Neuronal stem cell (in vitro differentiated cells): ENCODE measurements around the gene CARD10.

Experiments used
- DNase-seq: peaks from one replicate; pipeline ENCODE4 v3.0.0-alpha.2; 2013; ENCODE audit warnings: low spot score
- H2AFZ ChIP-seq: one replicate; pipeline ENCODE4 v1.6.1; 2013; ENCODE audit warnings: mild to moderate bottlenecking, low read length, inconsistent platforms
- H2AK5ac ChIP-seq: 2 replicates; pipeline ENCODE4 v1.6.1; 2013; ENCODE audit warnings: low read depth, mild to moderate bottlenecking, inconsistent platforms, low read length, moderate library complexity, mixed read lengths
- H2BK120ac ChIP-seq: 2 replicates; pipeline ENCODE4 v1.6.1; 2013; ENCODE audit warnings: low read depth, mild to moderate bottlenecking, inconsistent platforms, low read length, moderate library complexity, mixed read lengths
- H2BK12ac ChIP-seq: one replicate; pipeline ENCODE4 v1.6.1; 2013; ENCODE audit warnings: low read length, inconsistent platforms
- H2BK15ac ChIP-seq: 2 replicates; pipeline ENCODE4 v1.6.1; 2013; ENCODE audit warnings: mild to moderate bottlenecking, low read length, inconsistent platforms, mixed read lengths
- H2BK5ac ChIP-seq: one replicate; pipeline ENCODE4 v1.6.1; 2013; ENCODE audit warnings: inconsistent platforms, mild to moderate bottlenecking, low read length, moderate library complexity
- H3K14ac ChIP-seq: one replicate; pipeline ENCODE4 v1.6.1; 2013; ENCODE audit warnings: low read length, inconsistent platforms
- H3K18ac ChIP-seq: 2 replicates; pipeline ENCODE4 v1.6.1; 2013; ENCODE audit warnings: low read length, inconsistent platforms
- H3K23ac ChIP-seq: 2 replicates; pipeline ENCODE4 v1.6.1; 2013; ENCODE audit warnings: low read depth, mild to moderate bottlenecking, mixed read lengths, low read length, inconsistent platforms; ENCODE audit not compliant: poor library complexity
- H3K27ac ChIP-seq: replicated peaks from 3 replicates; pipeline ENCODE4 v1.5.1; 2013; ENCODE audit warnings: low read length, inconsistent platforms
- H3K27me3 ChIP-seq, 3 experiments: 2 replicates each; pipeline ENCODE4 v1.6.1; 2013; ENCODE audit warnings: low read length in 3 of 3, mild to moderate bottlenecking in 2 of 3, inconsistent platforms in 1 of 3, low read depth in 1 of 3, mixed read lengths in 1 of 3, moderate library complexity in 1 of 3; ENCODE audit not compliant: control insufficient read depth in 3 of 3, insufficient read depth in 3 of 3
- H3K36me3 ChIP-seq, 2 donors: replicated peaks in 1 of 2; 2 replicates each; pipeline ENCODE4 v1.6.1; 2013; ENCODE audit warnings: low read length in 2 of 2; ENCODE audit not compliant: control insufficient read depth in 2 of 2, insufficient read depth in 2 of 2
- H3K4ac ChIP-seq: 2 replicates; pipeline ENCODE4 v1.6.1; 2013; ENCODE audit warnings: inconsistent platforms, mild to moderate bottlenecking, low read length, moderate library complexity
- H3K4me1 ChIP-seq, 2 donors: 1 replicate in 1 of 2; 2 replicates in 1 of 2; pipeline ENCODE4 v1.6.1; 2013; ENCODE audit warnings: low read length in 2 of 2, low read depth in 1 of 2; ENCODE audit not compliant: control insufficient read depth in 2 of 2, insufficient read depth in 1 of 2
- H3K4me2 ChIP-seq: one replicate; pipeline ENCODE4 v1.6.1; 2013; ENCODE audit warnings: mild to moderate bottlenecking, low read length, inconsistent platforms; ENCODE audit not compliant: insufficient read depth, poor library complexity, severe bottlenecking
- H3K4me3 ChIP-seq, 2 donors: 2 replicates each; pipeline ENCODE4 v1.5.1; 2013; ENCODE audit warnings: low read length in 2 of 2, mild to moderate bottlenecking in 2 of 2, inconsistent platforms in 1 of 2, moderate library complexity in 1 of 2
- H3K79me1 ChIP-seq: one replicate; pipeline ENCODE4 v1.6.1; 2013; ENCODE audit warnings: low read depth, mild to moderate bottlenecking, inconsistent platforms, low read length, moderate library complexity
- H3K9ac ChIP-seq: one replicate; pipeline ENCODE4 v1.6.1; 2013; ENCODE audit warnings: mild to moderate bottlenecking, low read depth, low read length, inconsistent platforms; ENCODE audit not compliant: poor library complexity
- H3K9me3 ChIP-seq, 2 donors: replicated peaks in 1 of 2; 2 replicates each; pipeline versions ENCODE3 to v1.6.1; 2013; ENCODE audit warnings: low read length in 2 of 2, mild to moderate bottlenecking in 2 of 2, inconsistent platforms in 1 of 2, low read depth in 1 of 2, mixed read lengths in 1 of 2, moderate library complexity in 1 of 2; ENCODE audit not compliant: control insufficient read depth in 2 of 2, insufficient read depth in 1 of 2
- H4K8ac ChIP-seq: one replicate; pipeline ENCODE4 v1.6.1; 2013; ENCODE audit warnings: low read depth, mild to moderate bottlenecking, inconsistent platforms, low read length, moderate library complexity
- H4K91ac ChIP-seq: one replicate; pipeline ENCODE4 v1.6.1; 2013; ENCODE audit warnings: low read length, low read depth, mild to moderate bottlenecking, inconsistent platforms; ENCODE audit not compliant: poor library complexity
- WGBS, 2 donors: extraction: QIAGEN DNeasy Blood & Tissue Kit; methylation state at CpG; one replicate each; pipeline ENCODE4 v1.1.7; 2013; ENCODE audit warnings: missing lambda C conversion rate in 2 of 2, mixed read lengths in 1 of 2; ENCODE audit not compliant: insufficient read length in 2 of 2, insufficient replicate concordance in 1 of 2; ENCODE audit errors: extremely low coverage in 2 of 2; 5-methylcytosine and 5-hydroxymethylcytosine counted together

Gene CARD10

DNA sequence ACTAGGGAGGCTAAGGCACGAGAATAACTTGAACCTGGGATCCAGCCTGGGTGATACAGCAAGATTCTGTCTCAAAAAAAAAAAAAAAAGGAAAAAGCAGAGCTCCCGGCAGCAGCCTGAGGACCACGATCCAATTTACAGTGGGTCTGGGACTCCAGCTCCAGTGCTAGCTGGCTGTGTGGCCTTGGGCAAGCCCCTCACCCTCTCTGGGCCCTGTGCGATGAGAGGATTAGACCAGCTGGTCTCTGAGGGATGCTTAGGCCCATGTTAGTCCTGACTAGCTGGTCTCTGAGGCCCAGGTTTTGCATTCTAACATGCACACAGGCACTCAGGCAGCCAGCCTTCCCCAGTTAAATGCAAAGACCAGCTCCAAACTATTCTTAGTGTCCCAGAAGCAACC is 13.7 kb downstream of the CARD10 start:
- H3K23ac ChIP-seq, result no peak overlapping the region
- no peaks in the 10 kb centered on the region for H3K27me3 ChIP-seq
- H3K4me2 ChIP-seq, result no peak overlapping the region
- H4K91ac ChIP-seq, result no peak overlapping the region
- H2BK15ac ChIP-seq, result no peak overlapping the region
- no peak for DNase-seq
- no peak overlapping the region for H3K18ac ChIP-seq
- H3K14ac ChIP-seq, result no peak overlapping the region
- peaks cover 3 to 64% of the 10 kb centered on the region in 2 donors for H3K36me3 ChIP-seq
- H4K8ac ChIP-seq, result no peak overlapping the region
- WGBS, 2 donors, result no CpG with 5 or more reads among the region's 4 CpGs
- peak overlapping the region; percentile 68 for H2AK5ac ChIP-seq
- H2AFZ ChIP-seq, result no peak overlapping the region
- H3K4me1 ChIP-seq, result peaks cover 31 to 34% of the 10 kb centered on the region in 2 donors
- H3K9ac ChIP-seq, result peak overlapping the region; percentile 30
- H2BK5ac ChIP-seq, result no peak overlapping the region
- H3K4me3 ChIP-seq, result no peak overlapping the region
- no peak overlapping the region for H3K27ac ChIP-seq
- no peaks in the 10 kb centered on the region for H3K79me1 ChIP-seq
- peaks cover 0 to 2% of the 10 kb centered on the region in 2 donors for H3K9me3 ChIP-seq
- H2BK12ac ChIP-seq, result no peak overlapping the region
- H3K4ac ChIP-seq, result no peak overlapping the region
- peak overlapping the region; percentile 34 for H2BK120ac ChIP-seq

DNA sequence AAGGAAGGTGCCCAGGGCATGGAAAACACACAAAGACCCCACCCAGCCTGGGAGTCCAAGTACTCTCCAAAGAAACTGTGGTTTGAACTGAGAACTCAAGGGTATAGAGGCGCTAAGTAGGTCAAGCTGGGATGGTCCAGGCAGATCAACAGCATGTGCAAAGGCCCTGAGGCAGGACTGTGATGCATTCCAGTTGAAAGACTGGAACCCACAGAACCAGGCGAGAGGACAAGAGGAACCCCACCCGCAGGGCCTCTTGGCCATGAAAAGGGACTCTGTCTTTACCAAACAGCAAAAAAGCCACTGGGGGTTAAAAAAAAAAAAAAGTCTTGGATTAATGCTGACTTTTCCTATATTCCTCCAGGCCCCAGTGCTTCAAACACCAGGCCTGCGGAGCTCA is 14.3 kb downstream of the CARD10 start:
- no CpG with 5 or more reads among the region's 4 CpGs for WGBS, 2 donors
- no peak overlapping the region for H3K4me2 ChIP-seq

DNA sequence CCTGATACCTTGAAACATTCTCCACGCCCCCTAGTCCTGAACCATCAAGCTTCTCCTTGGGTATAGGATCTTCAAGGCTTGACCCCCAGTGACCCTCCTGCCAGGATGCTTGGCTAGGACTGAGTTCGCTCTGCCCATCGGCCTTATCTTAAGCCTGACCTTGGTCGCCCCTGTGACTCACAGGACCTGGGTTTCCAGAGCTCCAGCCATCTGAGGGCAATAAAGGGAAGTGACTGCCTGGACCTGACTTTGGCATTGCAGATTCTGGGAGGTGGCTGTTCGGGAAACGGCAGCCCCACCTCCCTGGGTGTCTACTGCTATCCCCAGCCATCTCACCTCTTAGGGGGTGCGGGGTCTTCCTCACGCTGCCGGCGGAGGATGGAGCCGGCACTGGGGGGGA is 15.4 kb downstream of the CARD10 start:
- Histone ChIP-seq H3K9ac (no peak overlapping the region), H2AK5ac (peak overlapping the region; percentile 14), H3K23ac (no peak overlapping the region), H3K4ac (no peak overlapping the region), H3K4me2 (no peak overlapping the region), H4K91ac (no peak overlapping the region), H2BK5ac (no peak overlapping the region), H4K8ac (no peak overlapping the region), H2BK12ac (no peak overlapping the region), H3K9me3 (peaks cover 0 to 2% of the 10 kb centered on the region in 2 donors), H3K4me1 (peaks cover 24 to 26% of the 10 kb centered on the region in 2 donors), H3K27ac (no peak overlapping the region), H3K18ac (no peak overlapping the region), H2AFZ (no peak overlapping the region), H2BK15ac (no peak overlapping the region), H3K27me3 (no peaks in the 10 kb centered on the region), H3K79me1 (no peaks in the 10 kb centered on the region), H3K36me3 (peaks cover 3 to 72% of the 10 kb centered on the region in 2 donors), H2BK120ac (no peak overlapping the region), H3K14ac (no peak overlapping the region), H3K4me3 (no peak overlapping the region)
- WGBS, 2 donors, result no CpG with 5 or more reads among the region's 11 CpGs
- DNase-seq, result no peak

More for the DNA sequence above, 14.3 kb downstream of the CARD10 start:
- Histone ChIP-seq H3K27me3 (no peaks in the 10 kb centered on the region), H3K9me3 (peaks cover 0 to 2% of the 10 kb centered on the region in 2 donors), H2AK5ac (no peak overlapping the region), H2BK5ac (no peak overlapping the region), H2BK15ac (no peak overlapping the region), H3K79me1 (no peaks in the 10 kb centered on the region), H3K4ac (no peak overlapping the region), H2BK12ac (no peak overlapping the region), H4K91ac (no peak overlapping the region), H2AFZ (no peak overlapping the region), H2BK120ac (no peak overlapping the region), H3K14ac (no peak overlapping the region), H3K9ac (no peak overlapping the region), H3K4me1 (peaks cover 28% of the 10 kb centered on the region in 2 donors), H3K4me3 (no peak overlapping the region), H4K8ac (no peak overlapping the region), H3K23ac (no peak overlapping the region), H3K18ac (no peak overlapping the region), H3K27ac (no peak overlapping the region), H3K36me3 (peaks cover 3 to 69% of the 10 kb centered on the region in 2 donors)
- DNase-seq, result no peak

- Histone ChIP-seq H3K9me3 (peaks cover 0 to 2% of the 10 kb centered on the region in 2 donors), H3K4me2 (no peak overlapping the region), H3K4me1 (peaks cover 18 to 22% of the 10 kb centered on the region in 2 donors), H4K91ac (no peak overlapping the region), H3K27ac (no peak overlapping the region), H3K36me3 (peaks cover 3 to 69% of the 10 kb centered on the region in 2 donors), H3K4ac (no peak overlapping the region), H3K9ac (no peak overlapping the region), H3K27me3 (no peaks in the 10 kb centered on the region), H2BK5ac (no peak overlapping the region), H3K79me1 (no peaks in the 10 kb centered on the region), H2BK12ac (no peak overlapping the region), H2AK5ac (no peak overlapping the region), H3K4me3 (no peak overlapping the region), H2AFZ (no peak overlapping the region), H3K23ac (no peak overlapping the region), H2BK120ac (no peak overlapping the region), H2BK15ac (no peak overlapping the region), H3K14ac (no peak overlapping the region), H4K8ac (no peak overlapping the region), H3K18ac (no peak overlapping the region)
- no peak for DNase-seq
- no CpG with 5 or more reads among the region's 3 CpGs for WGBS, 2 donors
Measured at GRCh38 chr22:37503183-37503683, 16.0 kb downstream of the CARD10 start.
